ENCODE data around the gene ERVFRD-1. TPM values are rescaled to one million over a fixed set of nuclear protein-coding genes. Genes with fewer than 3 reads are reported as not detected.

ERVFRD-1 gene
- total RNA-seq, 1 donor, result not detected

DNA sequence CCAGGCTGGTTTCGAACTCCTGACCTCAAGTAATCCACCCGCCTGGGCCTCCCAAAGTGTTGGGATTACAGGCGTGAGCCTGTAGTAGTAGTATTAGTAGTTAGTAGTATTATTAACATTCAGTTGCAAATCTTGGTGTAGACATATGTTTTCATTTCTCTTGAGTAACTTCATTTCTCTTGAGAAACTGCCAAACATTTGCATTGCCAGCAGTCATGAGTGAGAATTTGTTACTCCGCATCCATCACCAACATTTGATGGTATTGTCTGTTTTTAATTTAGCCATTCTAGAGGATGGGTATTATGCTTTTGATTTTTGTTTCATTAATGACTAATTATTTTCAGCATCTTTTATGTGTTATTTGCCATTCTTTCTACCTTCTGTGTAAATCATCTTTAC is 1.5 kb upstream of the ERVFRD-1 start:
- peaks cover 29% of the 10 kb centered on the region for H4K20me1 ChIP-seq (ENCODE audit: insufficient read depth, low read length)
- H3K4me2 ChIP-seq (ENCODE audit: insufficient read depth, low read length), result no peak overlapping the region
- H3K27me3 ChIP-seq (ENCODE audit: insufficient read depth, low read length), result no peaks in the 10 kb centered on the region
- peaks cover 65% of the 10 kb centered on the region for H3K79me2 ChIP-seq (ENCODE audit: insufficient read depth, low read length)
- no peak overlapping the region for H3K27ac ChIP-seq (ENCODE audit: low read depth, low read length)
- no peaks in the 10 kb centered on the region for H3K9me3 ChIP-seq (ENCODE audit: low read depth, low read length)
- TF ChIP-seq, protein P1, sequence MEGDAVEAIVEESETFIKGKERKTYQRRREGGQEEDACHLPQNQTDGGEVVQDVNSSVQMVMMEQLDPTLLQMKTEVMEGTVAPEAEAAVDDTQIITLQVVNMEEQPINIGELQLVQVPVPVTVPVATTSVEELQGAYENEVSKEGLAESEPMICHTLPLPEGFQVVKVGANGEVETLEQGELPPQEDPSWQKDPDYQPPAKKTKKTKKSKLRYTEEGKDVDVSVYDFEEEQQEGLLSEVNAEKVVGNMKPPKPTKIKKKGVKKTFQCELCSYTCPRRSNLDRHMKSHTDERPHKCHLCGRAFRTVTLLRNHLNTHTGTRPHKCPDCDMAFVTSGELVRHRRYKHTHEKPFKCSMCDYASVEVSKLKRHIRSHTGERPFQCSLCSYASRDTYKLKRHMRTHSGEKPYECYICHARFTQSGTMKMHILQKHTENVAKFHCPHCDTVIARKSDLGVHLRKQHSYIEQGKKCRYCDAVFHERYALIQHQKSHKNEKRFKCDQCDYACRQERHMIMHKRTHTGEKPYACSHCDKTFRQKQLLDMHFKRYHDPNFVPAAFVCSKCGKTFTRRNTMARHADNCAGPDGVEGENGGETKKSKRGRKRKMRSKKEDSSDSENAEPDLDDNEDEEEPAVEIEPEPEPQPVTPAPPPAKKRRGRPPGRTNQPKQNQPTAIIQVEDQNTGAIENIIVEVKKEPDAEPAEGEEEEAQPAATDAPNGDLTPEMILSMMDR (IDR thresholded peaks at IDR 0.05; ENCODE audit: extremely low read depth, low read depth, low read length), result no peak
- H3K4me3 ChIP-seq (ENCODE audit: insufficient read depth, low read length), result no peak overlapping the region
- no peaks in the 10 kb centered on the region for H3K36me3 ChIP-seq (ENCODE audit: insufficient read depth, low read length)
- DNase-seq (ENCODE audit: insufficient read length, low spot score, missing footprints), result no peak
- no peak overlapping the region for H2AFZ ChIP-seq (ENCODE audit: low read length)
- no peaks in the 10 kb centered on the region for H3K4me1 ChIP-seq (ENCODE audit: insufficient read depth, low read length)

GRCh38 chr6:11111769-11112437 is 378 bp upstream of the ERVFRD-1 start:
- Histone ChIP-seq H4K20me1 (ENCODE audit: insufficient read depth, low read length) (peaks cover 35% of the 10 kb centered on the region), H3K4me3 (ENCODE audit: insufficient read depth, low read length) (no peak overlapping the region)
- DNase-seq (ENCODE audit: insufficient read length, low spot score, missing footprints), result no peak

GRCh38 chr6:11108726-11109125 is 2.8 kb downstream of the ERVFRD-1 start:
- H3K27me3 ChIP-seq (ENCODE audit: insufficient read depth, low read length), result no peaks in the 10 kb centered on the region
- no peak overlapping the region for H3K4me2 ChIP-seq (ENCODE audit: insufficient read depth, low read length)
- no peak for DNase-seq (ENCODE audit: insufficient read length, low spot score, missing footprints)
- H3K36me3 ChIP-seq (ENCODE audit: insufficient read depth, low read length), result no peaks in the 10 kb centered on the region
- TF ChIP-seq, protein P1 (IDR thresholded peaks at IDR 0.05; ENCODE audit: extremely low read depth, low read depth, low read length), result no peak
- H3K9me3 ChIP-seq (ENCODE audit: low read depth, low read length), result no peaks in the 10 kb centered on the region
- H3K27ac ChIP-seq (ENCODE audit: low read depth, low read length), result no peak overlapping the region
- H4K20me1 ChIP-seq (ENCODE audit: insufficient read depth, low read length), result peaks cover 54% of the 10 kb centered on the region
- H3K4me3 ChIP-seq (ENCODE audit: insufficient read depth, low read length), result no peak overlapping the region
- no peaks in the 10 kb centered on the region for H3K4me1 ChIP-seq (ENCODE audit: insufficient read depth, low read length)
- no peak overlapping the region for H2AFZ ChIP-seq (ENCODE audit: low read length)
- H3K79me2 ChIP-seq (ENCODE audit: insufficient read depth, low read length), result peaks cover 89% of the 10 kb centered on the region

More at GRCh38 chr6:11111769-11112437, 378 bp upstream of the ERVFRD-1 start:
- Histone ChIP-seq H3K4me2 (ENCODE audit: insufficient read depth, low read length) (no peak overlapping the region), H3K4me1 (ENCODE audit: insufficient read depth, low read length) (no peaks in the 10 kb centered on the region), H3K9me3 (ENCODE audit: low read depth, low read length) (no peaks in the 10 kb centered on the region), H3K79me2 (ENCODE audit: insufficient read depth, low read length) (peaks cover 70% of the 10 kb centered on the region), H3K27me3 (ENCODE audit: insufficient read depth, low read length) (no peaks in the 10 kb centered on the region), H3K27ac (ENCODE audit: low read depth, low read length) (no peak overlapping the region), H2AFZ (ENCODE audit: low read length) (no peak overlapping the region), H3K36me3 (ENCODE audit: insufficient read depth, low read length) (no peaks in the 10 kb centered on the region)
- TF ChIP-seq, protein P1 (IDR thresholded peaks at IDR 0.05; ENCODE audit: extremely low read depth, low read depth, low read length), result no peak

- no peak overlapping the region for H3K4me3 ChIP-seq (ENCODE audit: insufficient read depth, low read length)
- H3K79me2 ChIP-seq (ENCODE audit: insufficient read depth, low read length), result peaks cover 99% of the 10 kb centered on the region
- no peaks in the 10 kb centered on the region for H3K27me3 ChIP-seq (ENCODE audit: insufficient read depth, low read length)
- TF ChIP-seq, protein P1 (IDR thresholded peaks at IDR 0.05; ENCODE audit: extremely low read depth, low read depth, low read length), result no peak
- no peak for DNase-seq (ENCODE audit: insufficient read length, low spot score, missing footprints)
- H3K9me3 ChIP-seq (ENCODE audit: low read depth, low read length), result no peaks in the 10 kb centered on the region
- no peak overlapping the region for H3K27ac ChIP-seq (ENCODE audit: low read depth, low read length)
- H2AFZ ChIP-seq (ENCODE audit: low read length), result no peak overlapping the region
- no peaks in the 10 kb centered on the region for H3K36me3 ChIP-seq (ENCODE audit: insufficient read depth, low read length)
- H3K4me1 ChIP-seq (ENCODE audit: insufficient read depth, low read length), result no peaks in the 10 kb centered on the region
- H4K20me1 ChIP-seq (ENCODE audit: insufficient read depth, low read length), result peaks cover 48% of the 10 kb centered on the region
- H3K4me2 ChIP-seq (ENCODE audit: insufficient read depth, low read length), result no peak overlapping the region
Observed at GRCh38 chr6:11103065-11103464, 8.5 kb downstream of the ERVFRD-1 start.
